22Rv1 (cell line): Measurements from ENCODE around the gene SLC17A3.

ENCODE experiments used
- CTCF ChIP-seq: fragments of 450-650 bp; IDR thresholded peaks from 2 replicates; pipeline ENCODE4 v1.5.1; 2017; ENCODE audit warnings: mild to moderate bottlenecking
- ZFX ChIP-seq: fragments of 450-650 bp; IDR thresholded peaks from 2 replicates; pipeline ENCODE4 v1.6.1; 2017; ENCODE audit warnings: antibody characterized with exemption, borderline replicate concordance

GRCh38 chr6:25921525-25922203, 47.6 kb upstream of the SLC17A3 start:
- TF ChIP-seq CTCF (no peak), ZFX (no peak)
